H9 (cell line): ENCODE results near the gene APPL2. TPM values are rescaled to one million over a fixed set of nuclear protein-coding genes. Genes with fewer than 3 reads are reported as not detected.

Experiments
- DNase-seq: peaks from one replicate; pipeline ENCODE4 v3.0.0-alpha.2; 2017
- H2AFZ ChIP-seq: one replicate; pipeline ENCODE4 v1.6.1; 2013; ENCODE audit warnings: mild to moderate bottlenecking, low read length, control low read depth, moderate library complexity
- H2AK5ac ChIP-seq: 2 replicates; pipeline ENCODE4 v1.6.1; 2013; ENCODE audit warnings: low read length, control low read depth, mixed read lengths; ENCODE audit not compliant: insufficient read length
- H2BK120ac ChIP-seq: one replicate; pipeline ENCODE4 v1.6.1; 2013; ENCODE audit warnings: low read depth, mild to moderate bottlenecking, low read length, control low read depth, inconsistent platforms; ENCODE audit not compliant: poor library complexity, severe bottlenecking
- H2BK12ac ChIP-seq: 2 replicates; pipeline ENCODE4 v1.6.1; 2013; ENCODE audit warnings: low read length, control low read depth, mixed read lengths, low read depth; ENCODE audit not compliant: insufficient read length
- H2BK15ac ChIP-seq: 2 replicates; pipeline ENCODE4 v1.6.1; 2013; ENCODE audit warnings: low read depth, low read length, control low read depth
- H2BK20ac ChIP-seq: one replicate; pipeline ENCODE4 v1.6.1; 2013; ENCODE audit warnings: low read depth, mild to moderate bottlenecking, low read length, control low read depth, inconsistent platforms; ENCODE audit not compliant: poor library complexity, severe bottlenecking
- H2BK5ac ChIP-seq: 2 replicates; pipeline ENCODE4 v1.6.1; 2013; ENCODE audit warnings: low read length, control low read depth, mixed read lengths; ENCODE audit not compliant: insufficient read length
- H3K14ac ChIP-seq: 2 replicates; pipeline ENCODE4 v1.6.1; 2013; ENCODE audit warnings: low read length, control low read depth; ENCODE audit not compliant: insufficient read depth
- H3K18ac ChIP-seq: 2 replicates; pipeline ENCODE4 v1.6.1; 2013; ENCODE audit warnings: low read depth, mild to moderate bottlenecking, mixed read lengths, low read length, control low read depth; ENCODE audit not compliant: insufficient read length
- H3K23ac ChIP-seq: 2 replicates; pipeline ENCODE4 v1.6.1; 2013; ENCODE audit warnings: low read length, control low read depth, mixed read lengths, low read depth; ENCODE audit not compliant: insufficient read length
- H3K23me2 ChIP-seq: 2 replicates; pipeline ENCODE4 v1.6.1; 2013; ENCODE audit warnings: low read depth, mild to moderate bottlenecking, mixed read lengths, low read length, control low read depth; ENCODE audit not compliant: insufficient read length, poor library complexity, severe bottlenecking
- H3K27ac ChIP-seq: 2 replicates; pipeline ENCODE4 v1.5.1; 2013; ENCODE audit warnings: low read length, control low read depth, mixed read lengths, low read depth; ENCODE audit not compliant: insufficient read length
- H3K27me3 ChIP-seq: 2 replicates; pipeline ENCODE4 v1.6.1; 2013; ENCODE audit warnings: low read length, control low read depth, inconsistent platforms; ENCODE audit not compliant: insufficient read depth
- H3K4ac ChIP-seq: 2 replicates; pipeline ENCODE4 v1.6.1; 2013; ENCODE audit warnings: low read depth, mild to moderate bottlenecking, control low read depth, inconsistent platforms, low read length, moderate library complexity
- H3K4me1 ChIP-seq: 2 replicates; pipeline ENCODE4 v1.6.1; 2013; ENCODE audit warnings: low read length, control low read depth, inconsistent platforms; ENCODE audit not compliant: insufficient read depth
- H3K4me2 ChIP-seq: 2 replicates; pipeline ENCODE4 v1.6.1; 2013; ENCODE audit warnings: low read length, control low read depth, mixed read lengths; ENCODE audit not compliant: insufficient read length, insufficient read depth
- H3K56ac ChIP-seq: 2 replicates; pipeline ENCODE4 v1.6.1; 2013; ENCODE audit warnings: low read depth, mild to moderate bottlenecking, mixed read lengths, low read length, control low read depth; ENCODE audit not compliant: insufficient read length
- H3K79me1 ChIP-seq: 2 replicates; pipeline ENCODE4 v1.6.1; 2013; ENCODE audit warnings: low read depth, mild to moderate bottlenecking, moderate library complexity, low read length, control low read depth, inconsistent platforms; ENCODE audit not compliant: insufficient read depth, poor library complexity, severe bottlenecking
- H3K79me2 ChIP-seq: 2 replicates; pipeline ENCODE4 v1.6.1; 2013; ENCODE audit warnings: low read length, control low read depth, inconsistent platforms; ENCODE audit not compliant: insufficient read depth
- H3K9ac ChIP-seq: 2 replicates; pipeline ENCODE4 v1.6.1; 2013; ENCODE audit warnings: low read length, control low read depth, mixed read lengths; ENCODE audit not compliant: insufficient read length; ENCODE audit errors: extremely low read depth
- H3K9me3 ChIP-seq: one replicate; pipeline ENCODE4 v1.6.1; 2013; ENCODE audit warnings: low read depth, low read length, inconsistent platforms; ENCODE audit not compliant: control insufficient read depth
- H3T11ph ChIP-seq: one replicate; pipeline ENCODE4 v1.6.1; 2013; ENCODE audit warnings: mild to moderate bottlenecking, low read length, control low read depth, inconsistent platforms
- H4K20me1 ChIP-seq: one replicate; pipeline ENCODE4 v1.6.1; 2013; ENCODE audit not compliant: control insufficient read depth, insufficient read length, insufficient read depth
- H4K5ac ChIP-seq: 2 replicates; pipeline ENCODE4 v1.6.1; 2013; ENCODE audit warnings: low read depth, mild to moderate bottlenecking, mixed read lengths, low read length, control low read depth; ENCODE audit not compliant: insufficient read length
- H4K8ac ChIP-seq: replicated peaks from 2 replicates; pipeline ENCODE4 v1.6.1; 2013; ENCODE audit warnings: low read length, control low read depth, mixed read lengths, low read depth; ENCODE audit not compliant: insufficient read length
- H4K91ac ChIP-seq: 2 replicates; pipeline ENCODE4 v1.6.1; 2013; ENCODE audit warnings: low read depth, mild to moderate bottlenecking, moderate library complexity, mixed read lengths, low read length, control low read depth; ENCODE audit not compliant: insufficient read length
- H3K27ac Mint-ChIP-seq, 3 experiments: 2 replicates in 2 of 3; 3 replicates in 1 of 3; pipeline ENCODE4 v1.8.0; 2020 to 2021; ENCODE audit warnings: mixed read lengths in 3 of 3, mild to moderate bottlenecking in 1 of 3, moderate library complexity in 1 of 3
- H3K27me3 Mint-ChIP-seq: 2 replicates; pipeline ENCODE4 v1.8.0; 2021; ENCODE audit warnings: low read depth, mild to moderate bottlenecking, moderate library complexity, mixed read lengths
- H3K36me3 Mint-ChIP-seq, 3 experiments: 2 replicates in 2 of 3; 3 replicates in 1 of 3; pipeline ENCODE4 v1.8.0; 2020 to 2021; ENCODE audit warnings: low read depth in 3 of 3, mixed read lengths in 3 of 3; ENCODE audit not compliant: insufficient read depth in 1 of 3
- H3K4me1 Mint-ChIP-seq, 2 experiments: 2 replicates each; pipeline ENCODE4 v1.8.0; 2020; ENCODE audit warnings: mixed read lengths in 2 of 2
- H3K4me3 Mint-ChIP-seq, 2 experiments: 2 replicates in 1 of 2; 3 replicates in 1 of 2; pipeline ENCODE4 v1.8.0; 2020 to 2021; ENCODE audit warnings: mild to moderate bottlenecking in 2 of 2, mixed read lengths in 2 of 2, moderate library complexity in 1 of 2
- H3K9me3 Mint-ChIP-seq, 2 experiments: 2 replicates in 1 of 2; 3 replicates in 1 of 2; pipeline ENCODE4 v1.8.0; 2020; ENCODE audit warnings: mild to moderate bottlenecking in 2 of 2, mixed read lengths in 2 of 2, moderate library complexity in 1 of 2
- WGBS: extraction: QIAGEN DNeasy Blood & Tissue Kit; methylation state at CpG from one replicate; pipeline ENCODE4 v1.1.7; 2013; ENCODE audit warnings: missing lambda C conversion rate, low lambda C conversion rate, mixed read lengths; ENCODE audit not compliant: insufficient read length; ENCODE audit errors: extremely low coverage; 5-methylcytosine and 5-hydroxymethylcytosine counted together
- total RNA-seq: library from RNA; stranded (reverse); gene quantifications from 2 replicates; pipeline ENCODE4 v1.2.1, GENCODE V29; 2021
- TF ChIP-seq, protein P1 (sequence below): fragments of 200-600 bp; sonication (generic); conservative IDR thresholded peaks from 3 replicates; pipeline ENCODE4 v1.8.0; 2021; ENCODE audit warnings: antibody characterized with exemption, mild to moderate bottlenecking

Gene APPL2
- total RNA-seq, 1 experiment from 2014 or later, result 18.5 TPM

DNA sequence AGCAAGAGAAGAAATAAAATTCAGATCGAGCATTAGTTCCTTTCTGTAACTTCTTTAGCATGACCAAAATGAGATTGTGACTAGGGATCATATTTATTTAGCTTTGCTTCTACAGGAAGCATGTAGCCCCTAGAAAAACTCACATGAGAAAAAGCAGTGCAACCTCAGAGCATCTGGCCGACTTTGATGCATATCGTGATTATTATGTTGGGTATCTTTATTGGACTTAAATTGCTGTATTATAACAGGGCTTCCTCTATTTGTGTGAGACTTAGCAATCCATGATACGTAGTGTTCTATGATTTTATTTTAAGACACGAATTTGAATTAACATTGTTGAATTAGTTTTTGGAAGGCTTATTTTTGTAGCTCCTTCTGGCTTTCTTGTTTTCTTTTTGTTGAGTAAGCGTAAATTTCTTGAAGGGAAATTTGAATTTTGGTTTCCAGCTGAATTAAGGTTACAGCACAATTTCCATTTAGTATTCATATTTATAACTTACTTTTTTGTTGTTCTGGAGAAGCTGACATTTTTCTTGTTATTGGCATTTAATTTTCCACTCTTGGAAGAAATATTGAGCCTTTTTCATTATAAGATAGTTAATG, 94.6 kb downstream of the APPL2 start:
- TF ChIP-seq, protein P1, sequence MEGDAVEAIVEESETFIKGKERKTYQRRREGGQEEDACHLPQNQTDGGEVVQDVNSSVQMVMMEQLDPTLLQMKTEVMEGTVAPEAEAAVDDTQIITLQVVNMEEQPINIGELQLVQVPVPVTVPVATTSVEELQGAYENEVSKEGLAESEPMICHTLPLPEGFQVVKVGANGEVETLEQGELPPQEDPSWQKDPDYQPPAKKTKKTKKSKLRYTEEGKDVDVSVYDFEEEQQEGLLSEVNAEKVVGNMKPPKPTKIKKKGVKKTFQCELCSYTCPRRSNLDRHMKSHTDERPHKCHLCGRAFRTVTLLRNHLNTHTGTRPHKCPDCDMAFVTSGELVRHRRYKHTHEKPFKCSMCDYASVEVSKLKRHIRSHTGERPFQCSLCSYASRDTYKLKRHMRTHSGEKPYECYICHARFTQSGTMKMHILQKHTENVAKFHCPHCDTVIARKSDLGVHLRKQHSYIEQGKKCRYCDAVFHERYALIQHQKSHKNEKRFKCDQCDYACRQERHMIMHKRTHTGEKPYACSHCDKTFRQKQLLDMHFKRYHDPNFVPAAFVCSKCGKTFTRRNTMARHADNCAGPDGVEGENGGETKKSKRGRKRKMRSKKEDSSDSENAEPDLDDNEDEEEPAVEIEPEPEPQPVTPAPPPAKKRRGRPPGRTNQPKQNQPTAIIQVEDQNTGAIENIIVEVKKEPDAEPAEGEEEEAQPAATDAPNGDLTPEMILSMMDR, result no peak
- Histone ChIP-seq H2BK120ac (no peak overlapping the region), H4K20me1 (no peaks in the 10 kb centered on the region), H3K18ac (no peak overlapping the region), H3K56ac (no peak overlapping the region), H3K4me2 (no peak overlapping the region), H4K5ac (no peak overlapping the region), H2BK12ac (no peak overlapping the region), H4K91ac (no peak overlapping the region), H2AFZ (no peak overlapping the region), H3K27ac (no peak overlapping the region), H4K8ac (no peak overlapping the region), H3K4me1 (no peaks in the 10 kb centered on the region), H3K23ac (no peak overlapping the region), H3K9ac (no peak overlapping the region), H3K27me3 (no peaks in the 10 kb centered on the region), H3K4ac (no peak overlapping the region), H3K14ac (no peak overlapping the region), H3T11ph (no peak overlapping the region), H3K79me1 (no peaks in the 10 kb centered on the region), H2BK15ac (no peak overlapping the region), H2BK5ac (no peak overlapping the region), H3K23me2 (no peaks in the 10 kb centered on the region), H3K9me3 (no peaks in the 10 kb centered on the region), H2AK5ac (no peak overlapping the region), H2BK20ac (no peak overlapping the region), H3K79me2 (no peaks in the 10 kb centered on the region)
- Mint-ChIP-seq H3K4me3 (no peak overlapping the region), H3K27ac (no peak overlapping the region; a peak in 1 of 7 replicates), H3K27me3 (no peaks in the 10 kb centered on the region), H3K9me3 (no peaks in the 10 kb centered on the region), H3K4me1 (peaks cover 3% of the 10 kb centered on the region in 2 experiments; a peak in 1 of 4 replicates), H3K36me3 (peaks cover 5 to 61% (median 40%) of the 10 kb centered on the region in 3 experiments; a peak in 6 of 7 replicates)
- DNase-seq, result no peak
- WGBS, result no CpG with 5 or more reads among the region's 6 CpGs
